GM18507 (cell line): ENCODE data around the gene EBLN2.

Experiments used
- DNase-seq: peaks from one replicate; pipeline ENCODE4 v3.0.0; 2011; ENCODE audit warnings: low read depth; ENCODE audit not compliant: insufficient read length; ENCODE audit errors: extremely low spot score
- FAIRE-seq: peaks from 2 replicates; lab custom pipeline; 2011; peaks lifted over from hg19 to GRCh38; lab: Jason Lieb, UNC

EBLN2 gene

DNA sequence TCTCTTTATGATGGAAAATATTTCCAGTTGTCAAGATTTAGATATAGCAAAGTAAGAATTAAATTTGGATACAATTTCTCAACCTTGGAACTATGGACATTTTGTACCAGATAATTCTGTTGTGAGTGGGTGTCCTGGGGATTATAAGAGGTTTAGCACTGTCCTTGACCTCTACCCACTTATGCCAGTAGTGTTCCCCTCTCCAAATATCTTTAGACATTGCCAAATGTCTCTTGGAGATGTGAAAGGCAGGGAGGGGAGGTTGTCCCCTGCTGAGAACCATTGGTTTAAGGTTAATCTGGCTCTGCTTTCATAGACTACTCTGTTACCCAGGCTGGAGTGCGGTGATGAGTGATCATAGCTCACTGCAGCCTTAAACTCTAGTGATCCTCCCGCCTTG is at the start of gene EBLN2:
EBLN2 (plus strand) TSS at position 244 of the 400 bp plus-strand sequence. CDS start 423 bp downstream, outside the sequence.
- DNase-seq (no peak), FAIRE-seq (no peak)

DNA sequence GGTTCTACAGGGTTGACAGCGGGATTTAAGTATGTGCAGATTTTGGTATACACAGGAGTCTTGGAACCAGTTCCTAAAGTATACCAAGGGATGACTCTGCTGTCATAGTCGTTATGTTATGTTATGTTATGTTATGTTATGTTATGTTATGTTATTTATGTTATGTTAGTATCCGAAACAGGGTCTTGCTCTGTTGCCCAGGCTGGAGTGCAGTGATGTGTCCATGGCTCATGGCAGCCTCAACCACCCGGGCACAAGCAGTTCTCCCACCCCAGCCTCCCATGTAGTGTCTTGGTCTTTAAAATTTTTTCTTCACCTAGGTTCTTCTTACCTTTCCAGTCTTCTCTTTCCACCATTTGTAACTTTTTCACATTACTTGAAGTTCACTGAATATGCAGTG is 43.2 kb upstream of the EBLN2 start:
- FAIRE-seq (no peak), DNase-seq (no peak)

GRCh38 chr3:73018790-73019441 is 42.5 kb upstream of the EBLN2 start:
- DNase-seq: no peak
- FAIRE-seq: no peak

DNA sequence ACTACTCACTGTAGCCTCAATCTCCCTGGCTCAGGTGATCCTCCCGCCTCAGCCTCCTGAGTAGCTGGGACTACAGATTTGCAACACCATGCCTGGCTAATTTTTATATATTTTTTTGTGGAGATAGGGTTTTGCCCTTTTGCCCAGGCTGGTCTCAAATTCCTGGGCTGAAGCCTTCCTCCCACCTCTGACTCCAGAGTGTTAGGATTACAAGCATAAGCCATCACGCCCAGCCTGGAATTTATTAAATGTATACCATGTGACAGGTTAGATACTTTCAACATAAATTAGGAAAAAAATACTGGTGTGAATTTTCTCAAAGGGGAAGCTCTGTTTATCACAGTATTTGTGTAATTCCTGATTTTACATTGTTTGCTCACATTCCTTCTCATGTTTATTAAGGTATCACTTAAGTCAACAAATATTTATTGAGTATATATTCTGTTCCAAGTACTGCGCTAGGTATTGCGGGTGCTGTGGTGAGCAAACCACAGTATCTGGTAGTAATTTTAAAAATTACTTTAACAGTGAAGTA is 40.1 kb upstream of the EBLN2 start:
- DNase-seq (no peak), FAIRE-seq (no peak)

- FAIRE-seq: no peak
- no peak for DNase-seq
Observed at GRCh38 chr3:73024836-73025235, 36.6 kb upstream of the EBLN2 start.

- FAIRE-seq (no peak), DNase-seq (no peak)
Observed at GRCh38 chr3:73026111-73026759, 35.2 kb upstream of the EBLN2 start.

DNA sequence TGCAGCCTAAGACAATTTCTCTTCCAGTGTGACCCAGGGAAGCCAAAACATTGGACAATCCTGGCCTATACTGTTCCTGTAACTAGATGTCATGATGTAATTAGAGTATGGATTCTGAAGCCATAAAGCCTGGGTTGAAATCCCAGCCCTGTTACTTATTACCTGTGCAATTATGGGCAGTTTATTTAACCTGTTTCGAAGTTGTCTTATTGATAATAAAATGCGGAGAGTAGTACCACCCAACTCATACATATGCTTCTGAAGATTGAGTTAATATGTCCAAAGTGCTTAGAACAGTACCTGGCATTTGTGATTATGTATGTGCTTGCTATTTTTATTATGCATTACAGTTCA is 34.7 kb upstream of the EBLN2 start:
- FAIRE-seq (no peak), DNase-seq (no peak)

DNA sequence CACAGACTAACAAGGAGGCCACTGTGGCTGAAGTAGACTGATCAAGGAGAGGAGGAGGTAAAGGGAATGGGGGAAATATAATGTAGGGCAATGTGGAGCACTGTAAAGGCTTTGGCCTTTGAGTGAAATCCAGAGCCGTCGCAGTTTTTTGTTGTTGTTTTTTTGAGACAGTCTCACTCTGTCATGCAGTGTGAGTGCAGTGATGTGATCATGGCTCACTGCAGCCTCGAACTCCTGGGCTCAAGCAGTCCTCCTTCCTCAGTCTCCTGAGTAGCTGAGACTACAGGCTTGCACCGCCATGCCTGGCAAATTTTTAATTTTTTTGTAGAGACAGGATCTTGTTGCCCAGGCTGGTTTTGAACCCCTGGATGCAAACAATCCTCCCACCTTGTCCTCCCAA is 32.7 kb upstream of the EBLN2 start:
- FAIRE-seq (no peak), DNase-seq (no peak)

DNA sequence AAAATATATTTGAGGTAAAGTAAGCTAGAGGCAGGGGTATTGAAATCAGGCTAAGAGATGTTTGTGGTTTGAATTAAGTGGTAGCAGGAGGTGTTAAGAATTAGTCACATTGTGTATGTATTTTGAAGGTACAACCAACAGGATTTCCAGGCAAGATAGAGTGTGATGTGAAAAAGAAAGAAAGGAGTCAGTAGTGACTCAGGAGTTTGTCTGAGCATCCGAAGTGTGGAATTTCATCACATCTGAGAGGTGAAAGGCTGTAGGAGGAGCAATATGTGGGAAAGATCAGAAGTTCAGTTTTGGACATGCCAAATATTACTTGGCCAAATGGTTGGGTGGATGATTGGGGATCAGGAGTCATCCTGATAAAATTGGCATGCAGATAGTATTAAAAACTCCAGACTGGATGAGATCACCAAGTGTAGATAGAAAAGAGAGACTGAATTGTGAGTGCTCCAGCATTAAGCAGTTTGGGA is 32.1 kb upstream of the EBLN2 start:
- DNase-seq: no peak
- FAIRE-seq: no peak

DNA sequence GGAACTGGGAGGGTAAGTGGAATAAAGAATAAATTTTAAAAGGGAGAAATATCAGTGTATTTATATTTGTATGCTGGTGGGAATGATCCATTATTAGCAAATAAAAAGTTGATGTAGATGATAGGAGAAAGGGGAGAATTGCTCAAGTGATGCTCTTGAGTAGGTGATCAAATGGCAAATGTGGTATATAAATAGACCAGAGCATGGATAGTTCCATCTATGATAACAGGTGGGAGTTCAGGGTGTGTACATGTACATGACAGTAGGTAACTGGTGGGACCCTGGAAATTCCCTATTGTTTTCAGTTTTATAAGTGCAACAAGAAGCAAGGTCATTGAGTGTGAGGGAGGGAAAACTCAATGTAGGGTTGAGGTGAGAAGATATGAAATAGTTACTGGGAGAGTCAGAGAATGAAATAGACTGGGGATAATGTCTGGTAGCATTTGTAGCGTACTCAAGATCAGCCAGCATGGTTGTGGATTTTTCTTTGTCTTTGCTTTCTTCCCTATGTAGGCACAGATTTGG is 31.3 kb upstream of the EBLN2 start:
- no peak for FAIRE-seq

DNA sequence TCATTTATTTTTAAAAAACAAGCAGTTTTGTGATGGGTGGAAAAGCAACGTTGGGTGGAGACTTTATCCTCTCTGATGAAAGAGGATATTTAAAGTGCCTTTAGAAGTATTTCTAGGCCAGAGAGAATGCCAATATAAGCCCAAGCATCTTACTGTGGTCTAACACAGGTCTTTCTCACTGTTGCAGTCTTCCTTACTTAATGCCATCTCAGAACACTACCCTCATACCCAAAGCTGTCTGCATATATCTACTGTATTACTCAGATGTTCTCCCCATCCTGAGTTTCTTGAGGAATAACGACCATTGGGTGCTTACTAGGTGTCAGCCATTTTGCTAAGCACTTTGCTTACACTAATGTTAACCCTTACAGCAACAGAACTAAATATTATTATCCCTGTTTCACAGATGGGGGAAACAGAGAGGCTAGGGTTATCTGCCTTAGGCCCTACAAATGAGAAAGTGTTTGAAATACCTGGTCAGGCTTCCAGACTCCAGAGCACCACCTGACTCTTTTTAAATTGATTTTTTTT is 29.8 kb upstream of the EBLN2 start:
- FAIRE-seq: no peak
- DNase-seq: no peak

More for the DNA sequence above, 31.3 kb upstream of the EBLN2 start:
- no peak for DNase-seq

GRCh38 chr3:73036694-73037591 is 24.5 kb upstream of the EBLN2 start:
- FAIRE-seq (peak; percentile 39), DNase-seq (no peak)

GRCh38 chr3:73041537-73041936 is 19.9 kb upstream of the EBLN2 start:
- no peak for DNase-seq

DNA sequence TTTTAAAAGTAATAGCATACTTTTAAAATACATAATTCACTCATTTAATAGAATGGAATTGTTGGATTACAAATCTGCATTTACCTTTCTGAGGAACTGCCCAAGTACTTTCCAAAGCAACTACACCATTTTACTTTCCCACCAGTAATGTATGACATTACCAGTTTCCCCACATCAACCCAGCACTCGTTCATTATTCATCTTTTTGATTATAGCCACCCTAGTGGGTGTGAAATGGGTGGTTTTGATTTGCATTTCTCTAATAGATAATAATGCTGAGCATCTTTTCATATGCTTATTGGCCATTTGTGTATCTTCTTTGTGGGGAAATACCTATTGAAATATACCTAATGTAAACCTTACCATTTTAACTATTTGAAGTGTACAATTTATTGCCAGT is 18.0 kb upstream of the EBLN2 start:
- DNase-seq (no peak), FAIRE-seq (no peak)

More at GRCh38 chr3:73041537-73041936, 19.9 kb upstream of the EBLN2 start:
- no peak for FAIRE-seq

DNA sequence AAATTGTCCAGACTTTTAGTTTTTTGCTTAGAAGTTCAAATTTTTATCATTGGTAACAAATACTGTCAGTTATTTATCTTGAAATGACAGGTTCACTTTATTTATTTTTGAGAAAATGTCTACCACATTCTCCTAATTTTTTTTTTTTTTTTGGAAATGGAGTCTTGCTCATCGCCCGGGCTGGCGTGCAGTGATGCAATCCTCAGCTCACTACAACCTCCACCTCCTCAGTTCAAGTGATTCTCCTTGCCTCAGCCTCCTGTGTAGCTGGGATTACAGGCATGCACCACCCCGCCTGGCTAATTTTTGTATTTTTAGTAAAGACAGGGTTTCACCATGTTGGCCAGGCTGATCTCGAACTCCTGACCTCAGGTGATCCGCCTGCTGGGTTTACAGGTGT is 16.1 kb upstream of the EBLN2 start:
- DNase-seq: no peak
- no peak for FAIRE-seq

DNA sequence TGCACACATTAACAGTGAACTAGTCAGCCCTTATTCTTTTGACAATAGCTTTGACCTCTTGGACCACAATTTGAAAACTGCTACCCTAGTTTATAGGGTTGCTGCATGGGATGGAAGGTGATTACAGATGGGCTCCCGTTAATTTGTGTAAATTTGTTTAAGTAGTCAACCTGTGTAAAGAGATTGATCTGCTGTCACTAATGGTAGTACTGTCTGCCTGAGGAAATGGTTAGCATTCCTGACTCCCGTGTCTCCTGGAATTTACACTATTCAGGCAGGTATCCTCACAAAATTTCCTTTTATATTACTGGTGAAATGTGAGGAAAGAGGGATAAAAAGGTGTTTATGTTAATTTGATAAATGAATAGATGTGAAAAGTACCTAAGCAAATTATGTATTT is 15.3 kb upstream of the EBLN2 start:
- no peak for FAIRE-seq
- DNase-seq: no peak

DNA sequence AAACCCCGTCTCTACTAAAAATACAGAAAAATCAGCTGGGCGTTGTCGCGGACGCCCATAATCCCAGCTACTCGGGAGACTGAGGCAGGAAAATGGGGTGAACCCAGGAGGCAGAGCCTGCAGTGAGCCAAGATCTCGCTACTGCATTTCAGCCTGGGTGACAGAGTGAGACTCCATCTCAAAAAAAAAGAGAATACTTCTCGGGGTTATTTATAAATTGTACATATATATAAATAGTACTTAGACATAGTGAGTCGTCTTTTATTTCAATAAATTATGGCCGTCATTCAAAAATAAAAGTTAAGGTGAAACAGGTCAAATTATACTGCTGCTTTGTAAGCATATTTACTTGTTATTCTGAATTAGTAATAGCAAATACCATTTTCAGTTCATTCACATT is 12.1 kb upstream of the EBLN2 start:
- no peak for FAIRE-seq
- DNase-seq: no peak

GRCh38 chr3:73052857-73053256 is 8.6 kb upstream of the EBLN2 start:
- FAIRE-seq (no peak), DNase-seq (no peak)

GRCh38 chr3:73055583-73055982 is 5.9 kb upstream of the EBLN2 start:
- no peak for DNase-seq
- no peak for FAIRE-seq
